Esophagus (tissue), 2 donors: ENCODE data around the gene APOL2. TPM values are rescaled to one million over a fixed set of nuclear protein-coding genes. Genes with fewer than 3 reads are reported as not detected.

Experiments
- H3K27ac ChIP-seq, 2 donors: one replicate each; pipeline ENCODE4 v1.5.1; 2013; ENCODE audit warnings: low read depth in 2 of 2, mild to moderate bottlenecking in 2 of 2, inconsistent platforms in 1 of 2, low read length in 1 of 2, moderate library complexity in 1 of 2
- H3K27me3 ChIP-seq, 2 donors: one replicate each; pipeline ENCODE4 v1.6.1; 2013; ENCODE audit warnings: low read length in 2 of 2, control low read depth in 1 of 2, mild to moderate bottlenecking in 1 of 2; ENCODE audit not compliant: insufficient read depth in 2 of 2, control insufficient read depth in 1 of 2
- H3K36me3 ChIP-seq, 2 donors: one replicate each; pipeline ENCODE4 v1.6.1; 2013; ENCODE audit warnings: low read length in 1 of 2; ENCODE audit not compliant: control insufficient read depth in 2 of 2, insufficient read depth in 2 of 2
- H3K4me1 ChIP-seq, 2 donors: one replicate each; pipeline ENCODE4 v1.6.1; 2013; ENCODE audit warnings: low read length in 1 of 2; ENCODE audit not compliant: control insufficient read depth in 2 of 2, insufficient read depth in 2 of 2
- H3K4me3 ChIP-seq, 2 donors: one replicate each; pipeline ENCODE4 v1.5.1; 2013; ENCODE audit warnings: low read length in 2 of 2, mild to moderate bottlenecking in 2 of 2, low read depth in 1 of 2, moderate library complexity in 1 of 2
- H3K9me3 ChIP-seq, 2 donors: one replicate each; pipeline ENCODE4 v1.6.1; 2013; ENCODE audit warnings: mild to moderate bottlenecking in 2 of 2, low read depth in 1 of 2, low read length in 1 of 2, moderate library complexity in 1 of 2; ENCODE audit not compliant: control insufficient read depth in 2 of 2, insufficient read depth in 1 of 2
- WGBS, 2 donors: extraction: QIAGEN DNeasy Blood & Tissue Kit; methylation state at CpG; one replicate each; pipeline ENCODE4 v1.1.7; 2013; 5-methylcytosine and 5-hydroxymethylcytosine counted together
- polyA plus RNA-seq, 2 donors: library from polyadenylated mRNA; stranded (reverse); fragments of 200-250 nt; gene quantifications; one replicate each; pipeline ENCODE4 v1.2.3, GENCODE V29; 2013
- donor health status: healthy with polysubstance abuse.
- donor health status: Bipolar disorder and iron deficiency.

APOL2 gene, protein sequence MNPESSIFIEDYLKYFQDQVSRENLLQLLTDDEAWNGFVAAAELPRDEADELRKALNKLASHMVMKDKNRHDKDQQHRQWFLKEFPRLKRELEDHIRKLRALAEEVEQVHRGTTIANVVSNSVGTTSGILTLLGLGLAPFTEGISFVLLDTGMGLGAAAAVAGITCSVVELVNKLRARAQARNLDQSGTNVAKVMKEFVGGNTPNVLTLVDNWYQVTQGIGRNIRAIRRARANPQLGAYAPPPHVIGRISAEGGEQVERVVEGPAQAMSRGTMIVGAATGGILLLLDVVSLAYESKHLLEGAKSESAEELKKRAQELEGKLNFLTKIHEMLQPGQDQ
- polyA plus RNA-seq = 10 to 100 TPM in 1 of 2 donors, 1 to 10 TPM in 1; 9.2 to 14.9 TPM

DNA sequence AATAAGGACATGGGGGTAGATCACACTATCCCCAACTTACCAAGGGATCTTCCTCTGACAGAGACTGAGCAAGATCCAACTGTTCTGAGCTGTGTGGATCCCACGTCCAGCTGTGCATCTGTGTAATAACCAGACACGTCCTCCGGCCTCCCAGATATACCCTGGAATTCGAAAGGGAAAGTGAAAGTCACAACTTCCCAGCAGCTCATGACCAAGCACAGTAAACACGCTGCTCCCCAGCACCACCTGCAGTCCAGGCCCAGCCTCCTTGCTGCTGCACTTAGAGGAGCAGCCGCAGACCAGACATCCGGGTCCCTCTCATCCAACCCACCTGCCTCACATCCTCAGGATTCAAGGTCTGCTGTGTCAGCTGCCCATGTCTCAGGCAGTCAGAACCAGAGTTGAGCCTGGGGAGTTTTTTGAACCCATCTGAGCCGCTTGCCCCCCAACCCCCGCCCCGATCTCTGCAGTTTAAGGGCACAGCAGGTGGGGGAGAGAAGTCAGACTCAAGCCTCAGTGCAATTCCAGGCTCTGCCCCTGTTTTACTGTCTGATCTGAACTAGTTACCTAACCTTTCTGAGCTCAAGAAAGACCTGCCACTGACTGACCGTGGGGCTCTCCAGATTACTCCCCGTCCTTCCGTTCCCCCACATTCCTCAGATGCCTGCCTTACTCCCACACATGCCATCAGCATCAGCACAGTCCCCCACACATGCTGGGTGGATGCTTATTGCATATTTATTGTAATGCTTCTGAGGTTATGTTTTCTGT lies at the start of gene APOL2:
APOL2 (minus strand) TSS at position 127 of the 771 bp plus-strand sequence. CDS start 6,365 bp downstream, outside the sequence.
- no peaks in the 10 kb centered on the region for H3K27me3 ChIP-seq
- H3K36me3 ChIP-seq = peaks cover 0 to 6% of the 10 kb centered on the region in 2 donors
- WGBS, 2 donors = 9 to 20% methylated on average over 13 of the region's 13 CpGs
- H3K27ac ChIP-seq = peak within 1 kb of the TSS; percentile 77 to 92
- H3K4me3 ChIP-seq = peak within 1 kb of the TSS; percentile 56 to 80
- H3K9me3 ChIP-seq = no peaks in the 10 kb centered on the region
- H3K4me1 ChIP-seq = peaks cover 12 to 19% of the 10 kb centered on the region in 2 donors

DNA sequence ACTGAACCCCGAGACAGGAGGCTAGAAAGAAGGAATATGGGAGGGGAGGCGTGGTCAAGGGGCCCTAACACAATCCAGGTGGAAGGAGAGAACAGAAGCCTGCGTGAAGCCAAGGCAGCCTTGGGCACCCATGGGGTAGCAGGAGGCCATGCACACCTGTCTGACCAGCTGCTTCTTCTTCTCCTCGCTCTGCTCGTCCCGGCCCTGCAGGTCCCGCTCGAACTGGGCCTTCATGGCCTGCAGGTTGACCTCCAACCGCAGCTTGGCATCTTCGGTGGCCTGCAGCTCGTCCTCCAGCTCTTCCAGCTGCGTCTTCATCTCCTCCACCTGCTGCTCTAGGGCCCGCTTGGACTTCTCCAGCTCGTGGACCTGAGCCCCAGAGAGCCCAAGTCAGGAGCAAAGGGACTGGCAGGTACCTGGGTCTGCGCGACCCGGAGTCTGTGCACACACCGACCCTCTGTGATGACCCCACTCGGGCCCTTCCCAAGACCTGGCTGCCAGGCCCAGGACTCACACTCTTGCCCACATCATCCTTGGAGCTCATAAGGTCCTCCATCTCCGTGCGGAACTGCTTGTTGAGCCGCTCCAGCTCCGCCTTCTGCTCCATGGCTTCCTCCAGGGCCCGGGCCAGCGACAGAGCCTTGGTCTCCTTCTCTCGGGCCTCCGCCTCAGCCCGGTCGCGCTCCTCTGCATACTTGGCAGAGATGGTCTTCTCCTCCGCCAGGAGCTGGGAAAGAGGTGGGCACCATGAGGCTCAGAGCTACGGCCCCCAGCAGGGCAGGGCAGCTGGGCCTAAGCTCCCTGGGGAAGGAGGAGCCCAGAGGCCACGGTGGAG lies 49.5 kb upstream of the APOL2 start:
- H3K27ac ChIP-seq = peak overlapping the region; percentile 4 to 33
- H3K27me3 ChIP-seq = no peaks in the 10 kb centered on the region

DNA sequence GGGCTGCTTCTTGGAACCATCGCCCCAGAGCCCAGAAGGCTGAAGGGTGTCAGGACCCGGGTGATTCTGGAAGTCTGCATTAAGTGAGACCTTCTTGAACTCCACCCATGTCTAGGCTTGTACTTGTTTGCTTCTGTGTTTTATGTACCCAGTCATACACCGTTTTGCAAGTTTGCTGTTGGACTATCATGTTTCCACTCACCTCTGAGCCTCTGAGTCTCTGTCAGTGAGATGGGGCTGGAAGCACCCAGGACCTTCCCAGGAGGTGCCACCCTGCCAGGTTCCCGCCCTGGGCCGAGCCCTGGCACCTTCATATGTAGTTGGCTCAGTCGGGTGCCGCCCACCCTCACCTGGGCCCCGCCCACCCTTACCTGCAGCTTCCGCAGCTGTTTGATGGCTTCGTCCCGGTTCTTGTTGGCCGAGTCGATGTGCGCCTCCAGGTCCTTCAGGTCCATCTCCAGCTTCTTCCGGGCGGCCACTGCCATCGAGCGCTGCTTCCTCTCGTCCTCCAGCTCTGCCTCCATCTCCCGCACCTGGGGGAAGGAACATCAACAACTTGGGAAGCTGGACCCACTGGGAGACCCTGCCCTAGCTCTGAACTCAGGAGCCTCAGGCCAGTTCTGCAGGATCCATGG lies 48.7 kb upstream of the APOL2 start:
- 73% methylated on average over 20 of the region's 20 CpGs for WGBS, 2 donors
- Histone ChIP-seq H3K9me3 (no peaks in the 10 kb centered on the region), H3K4me1 (peaks cover 0 to 2% of the 10 kb centered on the region in 2 donors), H3K4me3 (no peak overlapping the region), H3K27me3 (no peaks in the 10 kb centered on the region), H3K27ac (peak overlapping the region in 1 of 2 donors; percentile 33), H3K36me3 (peaks cover 32 to 72% of the 10 kb centered on the region in 2 donors)

More for the DNA sequence above, 49.5 kb upstream of the APOL2 start:
- H3K4me1 ChIP-seq = peaks cover 0 to 2% of the 10 kb centered on the region in 2 donors
- H3K36me3 ChIP-seq = peaks cover 38 to 77% of the 10 kb centered on the region in 2 donors
- no peak overlapping the region for H3K4me3 ChIP-seq
- H3K9me3 ChIP-seq = no peaks in the 10 kb centered on the region
- whole genome bisulfite sequencing, 2 donors = 87 to 90% methylated on average over 33 of the region's 33 CpGs

DNA sequence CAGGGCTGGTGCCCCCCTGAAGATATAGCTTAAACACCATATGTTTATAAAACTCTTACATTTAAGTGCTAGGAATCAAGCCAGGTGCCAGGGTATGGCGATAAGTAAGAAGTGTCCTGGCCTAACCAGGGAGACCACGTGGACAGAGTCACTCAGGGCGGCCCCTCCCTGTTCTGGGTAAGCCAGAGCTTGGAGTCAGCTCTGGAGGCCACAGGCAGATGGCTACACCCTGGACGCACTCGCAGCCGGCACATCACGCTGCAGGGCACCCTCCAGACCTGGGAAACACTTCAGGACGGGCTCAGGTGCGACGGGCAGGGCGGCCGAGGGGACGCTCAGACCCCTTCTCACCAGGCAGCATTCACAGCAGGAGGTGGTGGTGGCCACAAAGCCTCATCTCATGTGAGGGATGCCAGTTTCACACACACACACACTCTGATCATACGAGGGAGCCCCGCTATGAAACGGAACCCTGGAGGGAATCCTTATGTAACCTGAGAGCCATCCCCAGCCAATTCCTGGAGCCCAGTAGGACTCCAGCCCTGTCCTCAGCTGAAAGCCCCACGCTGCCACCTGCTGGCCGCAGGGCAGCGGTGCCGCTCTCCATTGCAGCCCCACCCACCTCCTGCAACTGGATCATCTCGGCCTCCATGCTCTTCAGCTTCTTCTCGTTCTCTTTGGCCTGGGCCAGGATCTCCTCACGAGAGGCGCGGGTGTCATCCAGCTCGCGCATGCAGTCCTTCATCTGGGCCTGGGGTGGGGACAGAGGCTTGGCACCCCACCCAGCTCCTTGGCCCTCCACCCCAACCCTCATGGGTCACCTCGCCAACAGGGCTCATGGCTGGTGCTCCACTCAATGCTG lies 47.0 kb upstream of the APOL2 start:
- Histone ChIP-seq H3K4me1 (peaks cover 0 to 2% of the 10 kb centered on the region in 2 donors), H3K27ac (peak overlapping the region; percentile 55 to 64), H3K36me3 (peaks cover 30 to 70% of the 10 kb centered on the region in 2 donors), H3K9me3 (no peaks in the 10 kb centered on the region), H3K4me3 (no peak overlapping the region), H3K27me3 (no peaks in the 10 kb centered on the region)
- 58 to 60% methylated on average over 28 of the region's 28 CpGs for WGBS, 2 donors

DNA sequence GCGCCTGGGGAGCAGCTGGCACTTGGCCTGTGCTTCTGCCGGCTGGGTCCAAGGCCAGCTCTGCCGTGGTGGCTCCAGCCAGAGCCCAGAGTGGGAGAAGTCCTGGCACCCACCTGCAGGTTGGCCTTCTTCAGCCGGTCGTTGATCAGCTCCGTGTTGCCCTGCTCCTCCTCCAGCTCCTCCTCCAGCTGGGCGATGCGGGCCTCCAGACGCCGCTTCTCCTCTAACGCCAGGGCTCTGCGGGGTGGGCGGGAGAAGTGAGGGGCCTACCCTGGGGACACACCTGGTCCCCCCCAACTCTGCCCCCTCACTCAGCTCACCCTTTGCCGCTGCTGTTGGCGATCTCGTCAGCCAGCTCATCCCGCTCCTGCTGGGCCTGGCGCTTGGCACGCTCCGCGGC lies 46.2 kb upstream of the APOL2 start:
- H3K36me3 ChIP-seq = peaks cover 30 to 74% of the 10 kb centered on the region in 2 donors
- no peaks in the 10 kb centered on the region for H3K9me3 ChIP-seq
- 83 to 87% methylated on average over 21 of the region's 21 CpGs for WGBS, 2 donors
- H3K27me3 ChIP-seq = no peaks in the 10 kb centered on the region
- peaks cover 0 to 2% of the 10 kb centered on the region in 2 donors for H3K4me1 ChIP-seq
- H3K27ac ChIP-seq = peak overlapping the region; percentile 22 to 43
- no peak overlapping the region for H3K4me3 ChIP-seq

DNA sequence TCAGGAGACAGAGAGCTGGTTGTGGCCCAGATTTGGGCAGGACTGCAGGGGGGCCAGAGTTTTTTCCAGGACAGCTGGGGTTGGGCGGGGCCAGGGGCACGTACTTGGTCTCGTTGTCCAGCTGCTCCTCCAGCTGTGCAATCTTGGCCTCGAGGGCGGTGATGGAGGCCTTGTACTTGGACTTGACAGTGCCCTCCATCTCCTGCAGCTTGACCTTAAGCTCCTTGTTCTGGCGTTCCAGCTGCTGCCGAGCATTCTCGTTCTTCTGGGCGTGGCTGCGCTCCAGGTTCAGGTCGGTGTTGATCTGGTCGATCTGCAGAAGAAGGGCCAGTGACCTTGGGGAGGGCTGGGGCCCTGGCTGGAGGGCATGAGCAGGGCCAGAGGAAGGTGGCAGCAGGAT lies 45.7 kb upstream of the APOL2 start:
- Histone ChIP-seq H3K9me3 (no peaks in the 10 kb centered on the region), H3K27me3 (no peaks in the 10 kb centered on the region), H3K27ac (peak overlapping the region in 1 of 2 donors; percentile 44), H3K4me3 (no peak overlapping the region), H3K4me1 (peaks cover 0 to 2% of the 10 kb centered on the region in 2 donors), H3K36me3 (peaks cover 30 to 74% of the 10 kb centered on the region in 2 donors)
- WGBS, 2 donors = 67 to 70% methylated on average over 12 of the region's 12 CpGs

DNA sequence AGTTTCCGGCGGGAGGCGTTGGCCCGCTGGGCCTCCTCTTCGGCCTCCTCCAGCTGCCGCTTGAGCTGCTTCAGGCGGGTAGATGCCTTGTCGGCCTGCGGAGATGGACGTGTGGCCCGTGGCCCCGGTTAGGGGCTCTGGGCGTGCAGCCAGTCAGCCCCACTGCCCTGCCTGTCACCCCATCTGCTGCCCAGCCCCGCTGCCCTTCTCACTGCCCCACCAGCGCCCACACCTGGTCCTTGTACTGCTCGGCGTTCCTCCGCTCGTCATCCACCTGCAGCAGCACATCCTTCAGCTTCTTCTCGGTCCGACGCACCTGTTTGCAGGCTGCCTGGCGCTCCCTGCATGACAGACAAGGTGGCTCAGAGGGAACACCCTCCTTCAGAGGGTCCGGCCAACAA lies 44.8 kb upstream of the APOL2 start:
- Histone ChIP-seq H3K27me3 (no peaks in the 10 kb centered on the region), H3K27ac (peak overlapping the region in 1 of 2 donors; percentile 23), H3K36me3 (peaks cover 30 to 67% of the 10 kb centered on the region in 2 donors), H3K9me3 (no peaks in the 10 kb centered on the region), H3K4me1 (peaks cover 0 to 2% of the 10 kb centered on the region in 2 donors), H3K4me3 (no peak overlapping the region)
- WGBS, 2 donors = 92 to 99% methylated on average over 18 to 24 of the region's 24 CpGs

DNA sequence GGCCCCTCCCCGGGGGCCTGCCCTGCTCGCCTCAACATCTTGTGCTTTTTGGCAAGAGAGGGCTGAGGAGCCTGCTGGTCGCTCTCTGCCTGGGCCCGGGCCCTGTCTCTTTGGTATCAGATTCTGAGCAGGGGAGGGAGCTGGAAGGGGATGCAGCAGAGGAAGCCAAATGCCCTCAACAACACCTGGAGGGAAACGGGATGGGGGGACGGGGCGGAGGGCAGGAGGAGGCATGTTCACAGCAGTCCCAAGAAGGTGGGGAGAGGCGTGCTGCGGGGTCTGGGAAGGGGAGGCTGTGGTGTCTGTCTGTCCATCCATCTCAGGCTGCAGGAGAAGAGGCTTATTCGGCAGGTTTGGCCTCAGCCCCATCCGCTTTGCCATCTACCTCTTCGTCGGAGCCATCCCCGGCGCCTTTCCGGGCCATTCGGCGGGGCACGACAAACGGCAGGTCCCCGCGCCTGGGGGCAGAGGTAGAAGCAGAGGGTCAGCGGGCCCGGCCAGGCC lies 43.1 kb upstream of the APOL2 start:
- no peak overlapping the region for H3K27ac ChIP-seq
- no peaks in the 10 kb centered on the region for H3K9me3 ChIP-seq
- no peaks in the 10 kb centered on the region for H3K27me3 ChIP-seq
- H3K4me1 ChIP-seq = no peaks in the 10 kb centered on the region
- WGBS, 2 donors = 84 to 86% methylated on average over 24 of the region's 24 CpGs
- peaks cover 19 to 52% of the 10 kb centered on the region in 2 donors for H3K36me3 ChIP-seq
- no peak overlapping the region for H3K4me3 ChIP-seq
